ENCODE data around the gene MYBPC2.

DNA sequence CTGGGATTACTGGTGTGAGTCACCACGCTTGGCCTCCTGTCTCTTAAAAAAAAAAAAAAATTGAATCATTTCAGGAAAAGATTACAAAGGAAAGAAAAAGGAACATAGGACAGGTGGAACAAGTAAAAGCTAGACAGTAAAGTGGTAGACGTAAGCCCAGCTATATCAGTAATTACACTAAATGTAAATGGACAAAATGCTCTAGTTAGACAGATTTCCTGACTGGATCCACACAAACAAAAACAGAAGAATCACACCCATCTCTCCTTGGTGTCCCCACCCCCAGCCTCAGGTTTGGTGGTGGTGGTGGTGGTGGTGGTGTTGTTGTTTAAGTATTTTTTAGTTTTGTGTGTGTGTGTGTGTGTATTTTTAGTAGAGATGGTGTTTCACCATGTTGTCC lies 20.3 kb upstream of the MYBPC2 start:
- TF ChIP-seq, protein P1, sequence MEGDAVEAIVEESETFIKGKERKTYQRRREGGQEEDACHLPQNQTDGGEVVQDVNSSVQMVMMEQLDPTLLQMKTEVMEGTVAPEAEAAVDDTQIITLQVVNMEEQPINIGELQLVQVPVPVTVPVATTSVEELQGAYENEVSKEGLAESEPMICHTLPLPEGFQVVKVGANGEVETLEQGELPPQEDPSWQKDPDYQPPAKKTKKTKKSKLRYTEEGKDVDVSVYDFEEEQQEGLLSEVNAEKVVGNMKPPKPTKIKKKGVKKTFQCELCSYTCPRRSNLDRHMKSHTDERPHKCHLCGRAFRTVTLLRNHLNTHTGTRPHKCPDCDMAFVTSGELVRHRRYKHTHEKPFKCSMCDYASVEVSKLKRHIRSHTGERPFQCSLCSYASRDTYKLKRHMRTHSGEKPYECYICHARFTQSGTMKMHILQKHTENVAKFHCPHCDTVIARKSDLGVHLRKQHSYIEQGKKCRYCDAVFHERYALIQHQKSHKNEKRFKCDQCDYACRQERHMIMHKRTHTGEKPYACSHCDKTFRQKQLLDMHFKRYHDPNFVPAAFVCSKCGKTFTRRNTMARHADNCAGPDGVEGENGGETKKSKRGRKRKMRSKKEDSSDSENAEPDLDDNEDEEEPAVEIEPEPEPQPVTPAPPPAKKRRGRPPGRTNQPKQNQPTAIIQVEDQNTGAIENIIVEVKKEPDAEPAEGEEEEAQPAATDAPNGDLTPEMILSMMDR (conservative IDR thresholded peaks at IDR 0.05; ENCODE audit: low read depth, low read length), result no peak
- no peak for TF ChIP-seq EZH2 (IDR thresholded peaks at IDR 0.05; ENCODE audit: borderline replicate concordance, low read depth, low read length, poor library complexity, severe bottlenecking)

Data from A673 (cell line).